Myocyte (in vitro differentiated cells): ENCODE data around the gene FGF13. TPM values are rescaled to one million over a fixed set of nuclear protein-coding genes. Genes with fewer than 3 reads are reported as not detected.

Source experiments
- DNase-seq: peaks from one replicate; pipeline ENCODE4 v3.0.0-alpha.2; 2012; ENCODE audit warnings: low read depth
- polyA plus RNA-seq: library from polyadenylated mRNA; unstranded; fragments of >200 nt; gene quantifications from one replicate; pipeline ENCODE4 v1.2.1, GENCODE V29; 2012; ENCODE audit warnings: missing spikeins
- total RNA-seq: library from RNA; depleted of rRNA; stranded (reverse); fragments of >200 nt; gene quantifications from 2 replicates; pipeline ENCODE4 v1.2.3, GENCODE V29; 2014

The FGF13 gene
- total RNA-seq = 14.3 and 30.5 TPM in 2 replicates
- polyA plus RNA-seq = 5.2 TPM

DNA sequence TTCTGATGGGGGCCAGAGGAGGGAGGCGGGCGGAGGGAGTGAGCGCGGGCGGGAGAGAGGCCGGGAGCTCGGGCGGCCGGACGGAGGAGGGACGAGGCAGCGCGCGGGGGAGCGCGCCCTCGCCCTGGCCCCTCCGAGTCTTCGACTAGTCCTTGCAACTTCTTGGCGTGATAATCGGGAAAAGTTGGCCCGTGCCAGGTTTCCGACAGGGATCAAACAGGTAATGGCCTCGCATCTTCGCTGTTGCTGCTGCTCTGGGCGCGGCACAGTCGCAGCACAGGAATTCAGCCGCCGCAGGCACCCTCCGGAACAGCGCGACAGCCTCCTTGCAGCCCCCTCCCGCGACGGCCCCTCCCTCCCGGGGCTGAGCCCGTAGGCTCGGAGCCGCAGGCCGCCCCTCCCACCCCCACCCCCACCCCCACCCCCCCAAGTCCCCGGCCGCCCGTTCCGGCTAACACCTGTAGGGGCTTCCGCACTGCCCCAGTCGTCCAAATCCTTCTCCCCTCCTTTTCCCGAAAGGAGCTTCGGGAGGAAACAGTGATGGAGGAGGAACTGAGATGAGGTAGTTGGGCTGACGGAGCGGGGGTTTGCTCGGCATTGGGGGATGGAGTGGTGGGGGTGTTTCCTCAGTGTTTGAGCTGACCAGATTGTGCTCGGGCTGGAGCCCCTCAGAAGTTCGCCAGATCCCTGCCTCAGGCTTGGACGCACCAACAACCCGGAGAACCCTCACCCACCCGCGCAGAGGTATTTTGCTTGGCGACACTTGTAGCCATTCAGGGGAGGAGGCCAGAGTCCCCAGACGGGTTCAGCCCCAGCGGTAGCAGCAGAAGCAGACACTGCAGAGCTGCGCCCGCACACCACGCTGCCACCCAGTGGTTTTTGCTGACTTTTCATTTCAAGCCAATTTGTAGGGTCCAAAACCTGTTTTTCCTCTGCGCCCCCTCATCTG, at the start of gene FGF13:
Gene FGF13, minus strand, starts transcription at position 319 of the 949 bp plus-strand sequence. CDS start 714 bp downstream, outside the sequence.
- DNase-seq = no peak

DNA sequence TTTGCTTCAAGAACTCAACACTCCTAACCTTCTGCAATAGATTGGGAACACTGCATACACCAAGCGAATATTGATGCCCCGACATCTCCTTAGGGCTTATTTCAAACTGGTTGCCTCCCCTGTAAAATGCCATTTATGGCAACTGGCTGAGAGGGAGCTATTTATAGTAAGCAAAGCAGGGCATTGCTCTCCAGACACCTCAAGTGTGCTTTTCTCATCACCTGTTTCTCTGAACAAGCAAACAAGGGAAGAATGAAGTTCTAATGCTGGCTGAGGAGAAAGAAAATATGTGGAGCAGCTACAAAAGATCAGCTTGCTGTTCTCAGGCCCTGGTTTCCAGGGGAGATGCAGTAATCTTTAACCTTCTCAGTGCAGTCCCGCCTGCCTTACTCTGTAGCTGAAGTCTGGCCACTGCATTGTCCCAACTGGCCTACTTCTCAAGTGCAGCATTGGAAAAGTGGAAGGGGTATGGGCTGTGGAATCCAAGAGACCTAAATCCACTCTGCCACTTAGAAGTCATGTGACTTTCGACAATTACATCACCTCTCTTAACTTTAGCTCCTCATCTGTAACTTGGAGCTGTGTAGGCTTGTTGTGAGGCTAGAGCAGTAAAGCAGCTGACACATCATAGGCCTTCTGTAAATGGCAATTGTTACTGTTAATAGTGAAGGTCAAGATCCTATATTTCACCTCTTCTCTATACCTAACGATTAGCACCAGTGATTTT, 47.9 kb upstream of the FGF13 start:
- DNase-seq = peak; percentile 17

DNA sequence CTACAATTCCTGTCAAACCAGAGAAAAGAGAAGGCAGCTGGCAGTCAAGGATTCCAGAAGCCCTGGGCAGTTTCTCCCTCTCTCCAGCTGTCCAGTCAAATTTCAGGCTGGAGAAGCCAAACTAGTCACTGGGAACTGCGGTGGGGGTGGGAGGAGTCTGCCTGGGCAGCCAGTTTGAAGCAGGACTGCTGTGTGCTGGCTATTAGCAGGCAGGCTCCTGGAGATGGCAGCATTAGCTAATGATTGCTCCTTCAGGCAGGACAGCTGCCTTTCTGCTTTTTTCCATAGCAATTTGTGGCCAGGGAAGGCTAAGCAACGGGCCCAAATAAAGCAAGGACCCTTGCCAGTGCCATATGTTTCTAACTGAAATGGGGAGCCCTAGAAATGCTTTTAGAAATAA, 44.7 kb upstream of the FGF13 start:
- peak; percentile 91 for DNase-seq

DNA sequence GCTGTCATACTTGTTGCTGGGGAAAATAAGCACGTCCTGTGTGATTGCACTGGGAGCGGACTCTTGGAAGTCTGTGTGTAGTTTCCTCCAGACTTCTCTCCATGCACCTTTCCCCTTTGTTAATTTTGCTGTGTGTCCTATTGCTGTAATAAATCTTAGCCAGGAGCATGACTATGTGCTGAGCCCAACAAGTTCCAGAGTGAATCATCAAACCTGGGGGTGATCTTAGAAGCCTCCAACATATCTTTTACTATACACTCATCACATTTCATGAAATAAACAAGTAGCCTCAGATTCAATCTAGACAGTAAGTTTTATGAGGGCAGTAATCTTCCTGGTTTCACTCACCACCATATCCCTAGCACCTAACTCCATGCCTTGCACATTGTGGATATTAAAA, 43.3 kb upstream of the FGF13 start:
- DNase-seq = no peak

DNA sequence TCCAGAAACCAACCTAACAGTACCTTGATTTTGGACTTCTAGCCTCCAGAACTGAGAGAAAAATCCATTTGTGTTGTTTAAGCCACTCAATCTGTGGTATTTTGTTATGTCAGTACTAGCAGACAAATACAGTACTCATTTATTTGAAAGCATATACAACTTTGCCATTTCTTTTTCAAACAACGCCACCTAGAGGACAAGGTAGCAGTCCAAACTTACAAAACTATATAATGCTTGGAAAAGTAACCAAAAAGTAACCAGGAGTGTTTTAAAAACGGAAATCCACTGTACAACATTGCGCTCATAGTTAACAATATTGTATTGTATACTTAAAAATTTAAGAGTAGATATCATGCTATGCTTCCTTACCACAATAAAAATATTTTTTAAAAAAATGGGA, 37.0 kb upstream of the FGF13 start:
- peak; percentile 13 for DNase-seq

DNA sequence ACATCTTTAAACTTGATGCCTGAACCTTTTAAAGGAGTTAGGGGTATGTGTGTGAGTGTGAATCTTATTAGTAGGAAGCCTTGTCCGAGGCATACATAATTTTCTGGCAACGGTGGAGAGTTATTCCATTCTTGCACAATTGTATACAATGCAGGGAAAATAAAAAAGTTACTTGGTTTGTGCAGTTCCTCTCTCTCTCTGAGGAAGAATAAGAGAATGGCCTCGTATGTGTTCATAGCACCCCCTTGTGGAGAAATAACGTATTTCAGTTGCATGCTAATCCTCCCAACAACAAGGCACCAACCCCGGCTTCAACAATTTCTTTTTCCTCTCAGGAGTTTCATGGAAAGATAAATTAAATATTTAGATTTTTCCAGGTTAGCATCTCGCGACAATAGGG, 33.7 kb upstream of the FGF13 start:
- peak; percentile 54 for DNase-seq

DNA sequence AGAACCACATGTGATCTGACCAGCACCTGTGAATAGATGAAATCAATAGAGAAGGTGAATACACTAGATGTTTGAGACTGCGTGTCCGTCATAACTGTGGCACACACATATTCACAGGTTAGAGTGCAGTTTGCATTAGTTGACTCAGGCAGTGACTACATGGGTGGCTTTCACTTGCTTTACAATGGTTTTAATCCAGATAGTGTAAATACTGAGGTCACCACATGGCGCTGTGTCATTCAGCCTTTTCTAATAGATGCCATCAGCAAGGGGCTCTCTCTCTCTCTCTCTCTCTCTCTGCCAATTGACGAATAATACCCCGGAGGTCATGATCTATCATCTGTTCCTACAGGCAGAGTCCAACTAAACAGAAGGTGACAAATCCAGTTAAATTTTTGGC, 30.7 kb upstream of the FGF13 start:
- no peak for DNase-seq

DNA sequence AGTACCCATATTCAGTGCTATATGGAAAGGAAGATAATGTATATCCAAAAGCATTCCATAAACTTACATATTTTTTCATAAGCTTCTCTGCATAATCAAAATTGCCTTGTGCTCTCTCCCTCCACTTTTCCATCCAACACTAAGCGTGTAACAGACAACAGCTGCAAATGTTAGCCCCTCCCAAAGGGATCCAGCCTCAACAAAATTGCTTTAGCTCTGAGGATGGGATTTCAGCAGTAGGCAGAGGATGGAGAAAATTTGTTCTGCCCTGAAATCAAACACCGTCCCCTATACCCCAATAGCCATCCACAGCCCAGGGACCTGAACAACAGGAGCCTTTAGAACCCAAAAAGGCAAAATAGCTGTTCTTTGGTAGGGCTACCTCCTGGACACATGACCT, 28.8 kb upstream of the FGF13 start:
- no peak for DNase-seq

DNA sequence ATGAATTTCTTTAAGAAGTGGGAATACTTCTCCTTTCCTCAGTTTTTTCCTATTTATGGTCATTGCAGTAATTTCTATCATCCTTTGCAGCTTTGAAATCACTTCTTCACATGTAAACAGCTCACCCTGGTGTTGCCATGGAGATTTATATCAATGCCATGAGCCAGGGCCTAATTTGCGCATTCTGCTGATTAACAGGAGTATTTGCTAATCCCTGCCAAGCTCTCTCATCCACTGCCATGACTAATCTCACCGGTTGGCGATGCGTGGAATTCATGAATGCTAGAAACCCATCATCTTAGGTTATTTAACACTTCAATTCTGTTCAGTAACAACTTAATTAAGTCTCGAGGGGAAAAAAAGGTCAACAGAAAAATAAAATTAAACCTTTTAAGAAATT, 11.8 kb upstream of the FGF13 start:
- DNase-seq = no peak

DNA sequence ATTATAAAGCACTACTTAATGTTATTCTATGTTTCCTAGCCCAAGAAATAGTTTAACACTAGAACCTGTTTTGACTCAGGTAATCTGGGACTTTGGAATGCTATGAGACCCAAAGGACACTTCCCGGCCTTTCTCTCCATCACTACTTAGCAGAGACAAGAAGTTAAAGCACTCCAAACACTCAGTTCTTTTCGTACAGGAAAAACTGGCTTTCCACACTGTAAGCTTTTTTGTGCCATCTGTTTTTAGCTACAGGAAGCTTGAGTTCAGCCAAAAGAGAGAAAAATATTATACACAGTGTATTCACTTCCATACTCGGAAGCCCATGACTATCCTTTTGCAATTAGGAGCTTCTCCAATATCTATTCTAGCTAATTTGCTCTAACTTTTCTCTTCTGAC, 7.9 kb upstream of the FGF13 start:
- DNase-seq = no peak

DNA sequence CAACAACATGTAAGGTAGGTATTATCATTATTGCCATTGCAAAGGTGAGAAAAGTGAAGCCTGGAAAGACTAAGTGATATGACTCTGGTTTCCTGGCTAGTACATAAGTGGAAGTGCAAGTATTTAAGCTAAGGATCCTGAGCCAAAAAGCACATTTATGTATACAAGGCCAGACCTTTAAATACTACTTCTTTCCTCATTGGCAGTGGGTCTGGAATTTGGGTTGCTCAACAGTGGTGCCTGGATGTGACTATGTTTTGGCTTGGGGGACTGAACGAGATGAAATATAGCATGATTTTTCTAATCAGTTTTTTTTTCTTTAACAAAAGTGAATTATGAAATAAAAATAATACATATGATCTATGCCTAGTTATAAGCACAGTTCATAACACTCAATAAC, 7.4 kb upstream of the FGF13 start:
- no peak for DNase-seq

DNA sequence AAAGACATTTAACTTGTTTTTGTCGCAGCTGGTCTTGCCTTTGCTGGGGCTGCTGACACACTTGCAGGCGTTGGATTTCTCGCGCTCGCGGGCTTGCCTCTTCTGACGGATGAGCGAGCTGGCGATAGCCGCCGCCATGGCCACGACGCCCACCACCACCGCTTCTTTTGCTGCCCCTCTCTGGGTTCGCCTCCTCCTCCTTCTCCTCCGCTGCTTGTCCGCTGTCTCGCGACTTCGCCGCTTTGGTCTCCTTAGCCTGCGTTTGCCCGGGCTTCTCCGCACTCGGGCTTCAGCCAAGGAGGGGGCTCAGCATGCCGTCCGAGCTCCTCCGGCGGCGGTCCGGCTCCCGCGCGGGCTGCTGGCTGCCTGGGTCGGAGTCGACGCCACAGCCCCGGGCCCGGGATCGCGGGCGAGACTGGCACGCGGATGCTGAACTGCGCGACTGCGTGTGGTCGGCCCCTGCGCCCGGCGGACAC, 613 bp downstream of the FGF13 start:
- no peak for DNase-seq

DNA sequence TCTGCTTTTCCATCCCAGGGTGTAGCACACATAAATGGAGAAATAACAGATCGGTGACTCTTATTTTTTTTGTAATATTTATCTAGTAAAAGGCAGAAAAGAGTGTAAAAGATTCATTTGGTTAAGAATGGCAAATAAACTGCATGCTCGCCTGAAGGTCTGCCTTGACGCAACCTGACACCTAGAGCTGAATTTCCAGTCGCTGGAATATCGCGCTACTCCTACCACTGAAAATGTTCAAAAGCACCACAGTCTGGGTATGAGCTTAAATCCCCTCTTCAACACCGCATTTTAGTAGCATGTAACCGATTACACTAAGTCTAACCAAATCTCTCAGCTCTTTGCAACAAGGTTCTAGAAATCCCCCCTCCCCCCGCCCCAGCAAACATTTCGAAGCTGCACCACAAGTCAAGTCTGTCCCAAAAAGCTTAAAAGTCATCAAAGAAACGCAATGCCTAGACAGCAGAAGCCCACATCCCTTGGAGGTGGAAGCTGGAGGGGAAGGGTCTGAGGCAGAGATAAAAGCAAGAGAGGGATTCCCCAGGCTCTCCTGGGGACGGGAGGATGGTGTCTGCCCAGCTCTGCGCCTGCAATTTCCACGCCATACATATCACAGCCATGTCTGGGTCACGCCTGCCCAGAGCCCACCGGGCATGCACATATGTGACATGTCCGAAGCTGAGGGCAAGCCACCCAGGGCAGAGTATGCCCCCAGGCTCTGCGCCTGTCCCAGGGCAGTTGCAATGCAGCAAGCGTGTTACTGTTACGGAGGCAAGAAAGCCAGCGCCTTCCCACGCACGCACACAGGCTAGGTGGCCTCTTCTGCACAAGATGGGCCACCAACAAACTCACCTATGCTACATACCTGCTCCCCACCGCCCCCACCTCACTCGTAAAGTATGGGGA, 1.4 kb downstream of the FGF13 start:
- no peak for DNase-seq

DNA sequence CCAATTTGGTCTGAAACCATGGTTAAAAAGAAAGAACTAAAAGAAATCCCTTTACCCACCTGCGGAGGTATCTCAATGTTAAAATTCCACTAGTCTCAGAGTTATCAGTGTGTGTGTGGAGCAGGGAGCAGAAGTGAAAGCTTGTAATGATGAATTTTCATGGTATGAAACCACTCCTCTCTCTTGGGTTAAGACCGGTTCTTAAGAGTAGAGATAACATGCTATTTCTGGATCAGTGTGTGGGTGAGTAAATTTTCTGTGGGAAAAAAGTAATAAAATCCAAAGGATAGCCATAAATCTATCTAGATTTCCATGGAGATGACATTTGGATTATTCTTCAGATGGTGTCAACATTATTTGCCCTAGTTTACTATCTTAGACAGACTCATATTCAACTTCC, 3.2 kb downstream of the FGF13 start:
- no peak for DNase-seq

DNA sequence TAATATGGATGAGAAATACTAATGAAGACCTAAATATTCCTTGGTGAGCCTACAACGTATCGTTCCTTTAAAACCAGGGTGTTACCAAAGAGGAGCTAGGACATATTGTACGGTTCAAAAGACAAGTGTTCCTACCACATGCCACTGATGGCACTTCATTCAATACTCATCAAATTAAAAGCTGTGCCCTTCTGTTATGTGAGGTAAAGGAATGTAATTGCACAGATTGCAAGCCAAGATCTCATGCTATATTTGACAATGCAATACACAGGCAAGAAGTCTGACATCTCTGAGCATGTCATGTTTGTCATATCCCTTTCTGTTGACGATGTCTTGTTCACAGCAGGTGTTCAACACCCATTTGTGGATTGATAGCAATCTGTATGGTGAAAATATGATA, 6.9 kb downstream of the FGF13 start:
- no peak for DNase-seq

DNA sequence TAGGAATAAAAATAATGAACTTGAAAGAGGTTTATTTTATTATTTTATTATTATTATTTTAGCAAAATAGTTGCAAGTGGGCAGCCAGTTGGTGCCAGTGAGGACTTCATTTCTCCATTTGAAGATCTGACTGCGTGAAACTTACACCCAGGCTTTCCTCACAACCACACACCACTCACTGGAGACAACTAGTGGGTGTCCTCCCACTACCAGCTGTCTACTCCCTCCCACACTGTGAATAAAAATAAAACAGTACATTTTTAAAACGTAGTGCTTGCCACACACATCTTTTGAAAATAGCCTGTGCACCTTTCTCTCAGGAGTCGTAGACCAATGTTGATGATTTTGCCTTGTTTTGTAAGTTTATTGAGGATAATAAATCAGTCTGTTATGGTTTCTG, 7.4 kb downstream of the FGF13 start:
- DNase-seq = peak; percentile 28

DNA sequence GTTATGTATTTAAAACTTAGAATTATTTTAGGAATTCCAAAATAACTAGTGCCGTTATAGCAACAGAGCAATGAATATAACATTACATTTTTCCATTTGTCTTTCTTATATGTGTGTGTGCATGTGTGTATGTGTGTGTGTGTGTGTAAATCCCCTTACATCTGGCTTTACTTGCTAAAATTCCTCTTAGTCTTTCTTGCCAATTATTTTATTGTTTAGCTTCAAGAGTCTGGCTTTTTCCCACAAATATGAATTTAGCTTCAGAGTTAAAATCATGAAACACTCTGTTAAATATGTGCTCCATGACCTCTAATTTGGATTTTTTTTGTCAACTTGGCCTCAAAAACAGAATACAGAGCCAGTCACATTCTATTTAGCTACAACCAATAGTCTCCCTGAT, 18.9 kb downstream of the FGF13 start:
- no peak for DNase-seq

DNA sequence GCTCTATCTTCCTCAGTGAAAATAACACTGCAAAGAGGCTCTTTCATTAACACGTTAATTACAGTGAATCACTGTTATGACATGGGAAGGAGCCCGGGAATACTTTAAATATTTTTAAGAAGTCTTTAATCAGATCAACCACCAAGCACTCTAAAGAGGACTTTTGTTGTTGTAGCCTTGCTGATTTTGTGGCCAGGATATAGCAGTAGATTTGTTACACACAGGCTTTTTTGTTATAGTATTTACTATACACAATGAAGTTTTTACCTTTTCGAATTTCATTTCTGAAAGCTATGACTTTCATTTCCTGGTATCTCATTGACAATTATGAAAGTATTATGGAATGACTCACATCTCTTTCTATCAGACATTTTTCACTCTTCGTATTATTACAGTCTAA, 20.3 kb downstream of the FGF13 start:
- no peak for DNase-seq

DNA sequence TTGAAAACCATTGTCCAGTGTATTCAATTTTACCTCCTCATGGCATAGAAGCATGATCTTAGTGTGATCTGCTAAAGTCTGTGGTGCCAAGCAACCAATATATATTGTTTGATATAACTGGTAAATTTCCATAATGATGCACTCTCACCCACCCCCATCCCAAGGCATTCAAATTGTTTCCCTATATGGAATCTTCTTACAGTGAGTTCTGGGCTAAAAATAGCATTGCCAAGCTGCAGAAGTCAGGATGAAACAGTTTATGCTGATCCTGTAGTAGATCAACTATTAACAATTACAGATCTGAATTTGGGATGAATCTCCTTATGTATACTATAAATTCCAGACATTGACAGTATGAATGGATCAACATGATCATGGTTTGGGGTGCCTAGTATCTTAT, 20.9 kb downstream of the FGF13 start:
- DNase-seq = no peak

DNA sequence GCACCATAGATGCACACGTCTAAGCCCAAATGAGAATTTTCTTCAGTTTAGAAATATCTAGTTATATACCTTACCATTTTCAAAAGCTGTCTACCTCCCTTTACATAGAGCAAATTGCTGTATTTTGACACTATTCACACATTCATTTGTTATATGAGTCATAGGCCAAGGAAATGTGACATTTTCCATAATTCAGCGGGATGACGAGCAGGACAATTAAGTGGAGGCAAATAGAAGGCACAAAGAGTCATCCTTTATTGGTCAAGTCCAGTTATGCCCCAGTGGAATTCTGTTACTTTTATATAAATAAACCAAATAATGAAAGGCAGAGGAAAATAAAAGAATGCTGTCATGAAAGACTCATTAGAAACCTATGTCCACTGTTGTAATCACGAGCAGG, 27.9 kb downstream of the FGF13 start:
- no peak for DNase-seq

DNA sequence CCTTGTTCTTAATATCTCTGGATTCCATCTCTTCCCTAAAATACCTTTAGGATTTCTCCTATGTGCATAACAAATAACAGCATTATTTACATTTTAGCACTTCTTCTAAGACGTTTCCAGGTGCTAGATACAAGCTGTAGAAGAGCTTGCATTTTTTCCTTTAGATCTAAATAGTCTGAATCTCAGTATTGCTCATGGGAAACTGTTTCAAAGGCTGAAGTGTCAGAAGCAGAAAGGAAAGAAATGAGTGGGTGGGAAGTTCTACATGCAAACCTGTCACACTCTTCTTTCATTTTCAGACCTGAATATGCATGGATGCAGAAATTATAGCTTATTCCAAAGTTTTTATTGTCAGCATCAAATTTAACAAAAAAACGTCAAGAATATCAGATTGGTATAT, 41.8 kb downstream of the FGF13 start:
- DNase-seq = no peak
